ENCODE results near the gene CCNE1. TPM values are rescaled to one million over a fixed set of nuclear protein-coding genes. Genes with fewer than 3 reads are reported as not detected.

Gene CCNE1
- total and polyA plus RNA-seq, 3 experiments from 2014 or later: 1.3 to 33.9 (median 30.3) TPM

DNA sequence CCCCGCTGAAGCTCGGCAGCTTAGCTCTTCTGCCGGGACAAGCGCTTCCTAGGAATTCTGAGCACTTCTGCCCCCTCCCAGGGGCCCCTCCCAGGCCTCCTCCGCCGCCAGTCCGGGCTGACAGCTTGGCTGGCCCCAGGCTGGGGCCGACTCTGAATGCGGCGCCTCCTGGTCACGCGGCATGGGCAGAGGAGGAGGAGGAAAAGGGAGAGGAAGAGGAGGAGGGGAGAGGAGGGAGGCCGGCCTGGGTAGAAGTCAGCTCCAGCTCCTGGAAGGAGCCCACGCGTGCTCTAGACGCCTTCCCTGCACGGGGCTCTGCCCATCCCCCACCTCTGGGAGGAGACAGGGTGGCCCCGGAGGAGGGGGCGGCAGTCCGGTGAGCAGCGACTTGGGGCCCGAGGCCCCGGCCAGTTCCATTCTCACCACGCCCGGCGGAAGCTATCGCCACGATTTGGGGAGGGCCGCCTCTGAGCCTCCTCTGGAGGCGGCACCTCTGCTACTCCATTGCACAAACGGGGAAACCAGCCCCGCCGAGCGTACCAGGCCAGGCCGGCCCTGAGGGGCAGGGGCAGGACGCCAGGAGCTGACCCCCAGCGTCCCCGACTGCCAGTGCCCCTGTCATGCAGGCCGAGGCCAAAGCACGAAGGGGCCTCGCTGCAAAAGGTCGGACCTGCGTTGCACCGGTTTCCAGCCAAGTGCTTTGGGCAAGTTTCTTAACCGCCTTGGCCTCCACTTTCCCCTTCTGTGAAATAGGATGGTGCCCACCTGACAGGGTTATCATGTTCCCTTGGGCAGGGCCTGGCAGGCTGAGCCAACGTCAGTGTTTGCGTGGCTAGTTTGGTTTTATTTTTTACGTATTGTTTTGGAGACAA, 31.6 kb downstream of the CCNE1 start:
- POLR2A ChIA-PET: interaction anchor here (0.5 to 1.7 kb wide), 4 partner anchors 29 to 237 kb away, joined by 3 to 7 read pairs (median 4); partner anchors contain the start of genes POP4 and URI1
- Mint-ChIP-seq H3K36me3 (peaks cover 0 to 5% (median 0%) of the 10 kb centered on the region in 3 donors), H3K9me3 (no peaks in the 10 kb centered on the region), H3K4me3 (peak overlapping the region; percentile 73 to 82 (median 79)), H3K27ac (peak overlapping the region in 7 of 8 donors; percentile 46 to 89 (median 81)), H3K4me1 (peaks cover 11 to 16% (median 15%) of the 10 kb centered on the region in 3 donors), H3K27me3 (peaks cover 4 to 6% of the 10 kb centered on the region in 2 donors)
- Histone ChIP-seq H3K9me3 (ENCODE audit: low read length) (no peaks in the 10 kb centered on the region), H3K27me3 (ENCODE audit: insufficient read depth, low read length, poor library complexity, severe bottlenecking) (no peaks in the 10 kb centered on the region), H3K27ac (ENCODE audit: low read depth, low read length) (no peak overlapping the region), H3K36me3 (ENCODE audit: insufficient read depth, low read length) (no peaks in the 10 kb centered on the region), H3K4me1 (ENCODE audit: insufficient read depth, low read length) (peaks cover 21% of the 10 kb centered on the region), H3K4me3 (ENCODE audit: low read length) (peak overlapping the region; percentile 38)
- CTCF ChIA-PET: interaction anchor here (1.0 to 2.2 kb wide), 5 partner anchors 12 to 237 kb away, joined by 3 to 8 read pairs (median 4); partner anchors contain the start of genes C19orf12 and POP4
- peak in 4 of 5 donors; percentile 7 to 51 (median 10) for DNase-seq

- H3K4me3 Mint-ChIP-seq: peak overlapping the region; percentile 88 to 99 (median 94)
- peaks cover 4 to 6% of the 10 kb centered on the region in 2 donors for H3K27me3 Mint-ChIP-seq
- Histone ChIP-seq H3K4me1 (ENCODE audit: insufficient read depth, low read length) (peaks cover 21% of the 10 kb centered on the region), H3K36me3 (ENCODE audit: insufficient read depth, low read length) (no peaks in the 10 kb centered on the region), H3K27ac (ENCODE audit: low read depth, low read length) (peak overlapping the region; percentile 79), H3K27me3 (ENCODE audit: insufficient read depth, low read length, poor library complexity, severe bottlenecking) (no peaks in the 10 kb centered on the region), H3K9me3 (ENCODE audit: low read length) (no peaks in the 10 kb centered on the region), H3K4me3 (ENCODE audit: low read length) (peak overlapping the region; percentile 98)
- H3K27ac Mint-ChIP-seq: peak overlapping the region; percentile 84 to 98 (median 93)
- H3K9me3 Mint-ChIP-seq: no peaks in the 10 kb centered on the region
- ChIA-PET CTCF (interaction anchor here (0.8 to 2.2 kb wide), 12 partner anchors 13 to 239 kb away, joined by 3 to 8 read pairs (median 4); partner anchors contain the start of genes C19orf12, POP4 and URI1), POLR2A (interaction anchor here (0.6 to 1.7 kb wide), 4 partner anchors 23 to 239 kb away, joined by 3 to 8 read pairs (median 5); partner anchors contain the start of genes POP4 and URI1)
- H3K4me1 Mint-ChIP-seq: peaks cover 11 to 16% (median 15%) of the 10 kb centered on the region in 3 donors
- H3K36me3 Mint-ChIP-seq: peaks cover 0 to 5% (median 0%) of the 10 kb centered on the region in 3 donors
- peak; percentile 92 to 98 (median 96) for DNase-seq
Observed at GRCh38 chr19:29844891-29845573, 33.2 kb downstream of the CCNE1 start.

- H3K9me3 ChIP-seq (ENCODE audit: low read length): no peaks in the 10 kb centered on the region
- H3K27ac Mint-ChIP-seq: peak overlapping the region; percentile 84 to 98 (median 93)
- H3K27me3 Mint-ChIP-seq: peaks cover 5 to 6% of the 10 kb centered on the region in 2 donors
- no peaks in the 10 kb centered on the region for H3K9me3 Mint-ChIP-seq
- H3K4me1 Mint-ChIP-seq: peaks cover 11 to 16% (median 15%) of the 10 kb centered on the region in 3 donors
- H3K4me1 ChIP-seq (ENCODE audit: insufficient read depth, low read length): peaks cover 21% of the 10 kb centered on the region
- peak overlapping the region; percentile 79 for H3K27ac ChIP-seq (ENCODE audit: low read depth, low read length)
- ChIA-PET CTCF (interaction anchor here (0.8 to 1.8 kb wide), 9 partner anchors 23 to 174 kb away, joined by 3 to 6 read pairs (median 4); partner anchors contain the start of gene URI1), POLR2A (interaction anchor here (0.6 to 1.7 kb wide), 3 partner anchors 36 to 240 kb away, joined by 3 to 8 read pairs (median 7); partner anchors contain the start of genes POP4 and URI1)
- peak in 4 of 5 donors; percentile 8 to 49 (median 27) for DNase-seq
- H3K36me3 Mint-ChIP-seq: peaks cover 0 to 5% (median 0%) of the 10 kb centered on the region in 3 donors
- peak overlapping the region; percentile 98 for H3K4me3 ChIP-seq (ENCODE audit: low read length)
- H3K27me3 ChIP-seq (ENCODE audit: insufficient read depth, low read length, poor library complexity, severe bottlenecking): no peaks in the 10 kb centered on the region
- H3K36me3 ChIP-seq (ENCODE audit: insufficient read depth, low read length): no peaks in the 10 kb centered on the region
- H3K4me3 Mint-ChIP-seq: peak overlapping the region; percentile 88 to 99 (median 94)
Observed at GRCh38 chr19:29845574-29846176, 33.9 kb downstream of the CCNE1 start.

DNA sequence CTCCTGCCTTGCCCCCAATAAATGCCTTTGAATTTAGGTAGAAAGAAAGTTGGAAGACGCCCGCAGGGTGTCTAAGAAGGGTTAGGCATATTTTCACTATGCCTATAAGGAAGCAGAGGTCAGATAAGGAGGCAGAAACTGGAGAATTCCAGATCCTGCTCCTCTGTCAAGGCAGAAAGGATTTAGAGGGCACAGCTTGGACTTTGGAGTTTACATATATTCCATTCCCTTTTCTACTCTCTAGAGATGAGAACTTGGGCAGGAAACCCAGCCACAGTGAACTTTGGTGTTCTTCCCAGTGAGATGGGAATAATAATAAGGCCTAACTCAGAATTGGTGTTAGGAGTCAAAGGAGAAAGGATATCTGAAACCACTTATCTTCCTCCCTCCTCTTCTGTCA, 37.4 kb downstream of the CCNE1 start:
- H3K9me3 Mint-ChIP-seq: no peaks in the 10 kb centered on the region
- no peaks in the 10 kb centered on the region for H3K9me3 ChIP-seq (ENCODE audit: low read length)
- CTCF ChIA-PET: interaction anchor here (3.0 kb wide), 1 partner anchor 9 kb away, joined by 8 read pairs; no protein-coding TSS in a partner anchor
- no peaks in the 10 kb centered on the region for H3K36me3 ChIP-seq (ENCODE audit: insufficient read depth, low read length)
- DNase-seq: no peak
- no peaks in the 10 kb centered on the region for H3K27me3 ChIP-seq (ENCODE audit: insufficient read depth, low read length, poor library complexity, severe bottlenecking)
- no peak overlapping the region for H3K4me3 ChIP-seq (ENCODE audit: low read length)
- H3K4me1 Mint-ChIP-seq: peaks cover 9 to 12% (median 11%) of the 10 kb centered on the region in 3 donors
- POLR2A ChIA-PET: no interaction called here
- H3K27ac Mint-ChIP-seq: peak overlapping the region in 1 of 8 donors; percentile 50
- H3K27me3 Mint-ChIP-seq: peaks cover 7 to 16% of the 10 kb centered on the region in 2 donors
- peaks cover 0 to 5% (median 0%) of the 10 kb centered on the region in 3 donors for H3K36me3 Mint-ChIP-seq
- H3K4me3 Mint-ChIP-seq: peak overlapping the region in 2 of 7 donors; percentile 23 to 27
- peaks cover 9% of the 10 kb centered on the region for H3K4me1 ChIP-seq (ENCODE audit: insufficient read depth, low read length)
- no peak overlapping the region for H3K27ac ChIP-seq (ENCODE audit: low read depth, low read length)

- H3K4me1 Mint-ChIP-seq: peaks cover 6 to 7% (median 7%) of the 10 kb centered on the region in 3 donors
- Histone ChIP-seq H3K4me1 (ENCODE audit: insufficient read depth, low read length) (peaks cover 6% of the 10 kb centered on the region), H3K27me3 (ENCODE audit: insufficient read depth, low read length, poor library complexity, severe bottlenecking) (no peaks in the 10 kb centered on the region), H3K9me3 (ENCODE audit: low read length) (no peaks in the 10 kb centered on the region), H3K27ac (ENCODE audit: low read depth, low read length) (no peak overlapping the region), H3K4me3 (ENCODE audit: low read length) (no peak overlapping the region), H3K36me3 (ENCODE audit: insufficient read depth, low read length) (no peaks in the 10 kb centered on the region)
- H3K36me3 Mint-ChIP-seq: peaks cover 0 to under 1% (median 0%) of the 10 kb centered on the region in 3 donors
- peaks cover 7 to 21% of the 10 kb centered on the region in 2 donors for H3K27me3 Mint-ChIP-seq
- H3K4me3 Mint-ChIP-seq: no peak overlapping the region
- DNase-seq: no peak
- H3K27ac Mint-ChIP-seq: no peak overlapping the region
- H3K9me3 Mint-ChIP-seq: no peaks in the 10 kb centered on the region
- ChIA-PET CTCF (interaction anchor here (1.4 to 3.0 kb wide), 2 partner anchors 7 to 91 kb away, joined by 3 to 8 read pairs; no protein-coding TSS in a partner anchor), POLR2A (no interaction called here)
Observed at GRCh38 chr19:29850482-29850881, 38.7 kb downstream of the CCNE1 start.

DNA sequence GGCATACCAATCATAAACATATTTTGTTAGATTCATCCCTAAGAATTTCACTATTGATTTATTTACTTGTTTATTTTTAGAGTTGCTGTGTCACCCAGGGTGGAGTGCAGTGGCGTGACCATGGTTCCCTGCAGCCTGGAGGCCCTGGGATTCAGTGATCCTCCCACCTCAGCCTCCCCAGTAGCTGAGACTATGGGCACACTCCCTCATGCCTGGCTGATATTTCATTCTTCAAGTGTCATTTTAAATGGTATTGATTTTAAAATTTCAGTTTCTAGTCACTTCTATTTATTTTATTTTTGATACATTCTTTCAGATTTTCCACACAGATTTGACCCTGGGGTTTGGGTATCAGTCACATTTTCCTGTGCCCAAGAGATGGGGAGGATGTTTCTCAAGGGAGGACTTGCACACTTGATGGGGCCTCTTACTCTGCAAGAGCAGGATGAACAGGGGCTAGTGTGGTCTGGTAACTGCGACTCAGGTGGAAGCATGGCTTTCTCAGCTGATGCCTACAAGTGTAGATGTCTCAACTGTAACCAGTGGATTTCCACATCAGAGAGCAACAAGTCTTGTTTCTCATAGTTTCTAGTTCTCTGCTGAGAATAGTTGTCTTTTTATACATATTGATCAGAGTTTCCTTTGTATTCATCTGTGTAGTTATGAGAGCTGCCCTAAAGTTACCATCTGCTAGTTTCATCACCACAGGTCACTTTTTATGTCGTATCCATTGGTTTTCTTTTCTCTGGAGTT, 40.2 kb downstream of the CCNE1 start:
- POLR2A ChIA-PET: no interaction called here
- no peak for DNase-seq

GRCh38 chr19:29854033-29854432, 42.2 kb downstream of the CCNE1 start:
- ChIA-PET POLR2A (no interaction called here), CTCF (interaction anchor here (1.6 kb wide), 1 partner anchor 94 kb away, joined by 7 read pairs; no protein-coding TSS in a partner anchor)
- H3K27ac ChIP-seq (ENCODE audit: low read depth, low read length): no peak overlapping the region
- Mint-ChIP-seq H3K4me3 (no peak overlapping the region), H3K36me3 (no peaks in the 10 kb centered on the region), H3K9me3 (no peaks in the 10 kb centered on the region), H3K27ac (no peak overlapping the region), H3K27me3 (peaks cover 13 to 28% of the 10 kb centered on the region in 2 donors), H3K4me1 (no peaks in the 10 kb centered on the region)
- DNase-seq: no peak
- no peaks in the 10 kb centered on the region for H3K4me1 ChIP-seq (ENCODE audit: insufficient read depth, low read length)
- no peak overlapping the region for H3K4me3 ChIP-seq (ENCODE audit: low read length)
- no peaks in the 10 kb centered on the region for H3K36me3 ChIP-seq (ENCODE audit: insufficient read depth, low read length)
- H3K27me3 ChIP-seq (ENCODE audit: insufficient read depth, low read length, poor library complexity, severe bottlenecking): no peaks in the 10 kb centered on the region
- H3K9me3 ChIP-seq (ENCODE audit: low read length): no peaks in the 10 kb centered on the region

More for the DNA sequence above, 40.2 kb downstream of the CCNE1 start:
- H3K9me3 ChIP-seq (ENCODE audit: low read length): no peaks in the 10 kb centered on the region
- Mint-ChIP-seq H3K4me1 (no peaks in the 10 kb centered on the region), H3K36me3 (no peaks in the 10 kb centered on the region), H3K27ac (no peak overlapping the region), H3K9me3 (no peaks in the 10 kb centered on the region), H3K27me3 (peaks cover 11 to 27% of the 10 kb centered on the region in 2 donors), H3K4me3 (no peak overlapping the region)
- H3K27me3 ChIP-seq (ENCODE audit: insufficient read depth, low read length, poor library complexity, severe bottlenecking): no peaks in the 10 kb centered on the region
- CTCF ChIA-PET: interaction anchor here (1.4 kb wide), 1 partner anchor 92 kb away, joined by 3 read pairs; no protein-coding TSS in a partner anchor
- H3K27ac ChIP-seq (ENCODE audit: low read depth, low read length): no peak overlapping the region
- no peaks in the 10 kb centered on the region for H3K4me1 ChIP-seq (ENCODE audit: insufficient read depth, low read length)
- no peaks in the 10 kb centered on the region for H3K36me3 ChIP-seq (ENCODE audit: insufficient read depth, low read length)
- no peak overlapping the region for H3K4me3 ChIP-seq (ENCODE audit: low read length)

Measured in CD8-positive, alpha-beta memory T cell (primary cell).